Measurements from ENCODE around the gene PPIL6.

Gene PPIL6

DNA sequence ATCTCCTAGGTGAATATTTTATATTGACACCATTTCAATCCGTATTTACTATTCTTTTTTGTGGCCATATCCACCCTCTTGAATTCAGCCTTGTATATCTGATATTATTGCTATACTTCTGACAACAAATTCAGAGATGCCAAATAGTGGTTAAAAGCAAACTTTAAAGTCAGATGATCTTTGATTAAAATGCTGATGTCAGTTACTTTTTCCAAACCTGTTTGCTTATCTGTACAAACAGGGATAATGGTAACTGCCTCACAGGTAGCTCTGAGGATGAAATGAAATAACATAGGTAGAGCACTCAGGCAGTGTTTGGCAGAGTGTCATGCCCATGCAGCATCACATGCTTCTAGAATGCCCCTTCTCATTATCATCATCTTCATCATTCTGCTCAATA is 19.2 kb downstream of the PPIL6 start:
- Histone ChIP-seq H3F3A (ENCODE audit: insufficient read depth, low read length) (no peaks in the 10 kb centered on the region), H4K20me1 (ENCODE audit: insufficient read depth, low read length) (no peaks in the 10 kb centered on the region), H3K4me2 (ENCODE audit: low read depth, low read length) (no peak overlapping the region), H3K4me1 (ENCODE audit: low read length) (no peaks in the 10 kb centered on the region), H3K9ac (ENCODE audit: low read length) (no peak overlapping the region), H3K36me3 (replicated peaks; ENCODE audit: insufficient read depth, low read length) (no peaks in the 10 kb centered on the region), H3K27ac (ENCODE audit: low read length) (no peak overlapping the region), H3K9me3 (replicated peaks; ENCODE audit: insufficient read depth, low read length) (no peaks in the 10 kb centered on the region), H3K4me3 (ENCODE audit: low read length) (no peak overlapping the region), H2AFZ (ENCODE audit: low read length) (no peak overlapping the region), H3K79me2 (ENCODE audit: low read length) (no peaks in the 10 kb centered on the region), H3K27me3 (replicated peaks; ENCODE audit: insufficient read depth, low read length) (no peaks in the 10 kb centered on the region), H3K9me2 (replicated peaks; ENCODE audit: insufficient read depth, low read length) (no peaks in the 10 kb centered on the region)
- no peak for DNase-seq
- TF ChIP-seq, protein P1, sequence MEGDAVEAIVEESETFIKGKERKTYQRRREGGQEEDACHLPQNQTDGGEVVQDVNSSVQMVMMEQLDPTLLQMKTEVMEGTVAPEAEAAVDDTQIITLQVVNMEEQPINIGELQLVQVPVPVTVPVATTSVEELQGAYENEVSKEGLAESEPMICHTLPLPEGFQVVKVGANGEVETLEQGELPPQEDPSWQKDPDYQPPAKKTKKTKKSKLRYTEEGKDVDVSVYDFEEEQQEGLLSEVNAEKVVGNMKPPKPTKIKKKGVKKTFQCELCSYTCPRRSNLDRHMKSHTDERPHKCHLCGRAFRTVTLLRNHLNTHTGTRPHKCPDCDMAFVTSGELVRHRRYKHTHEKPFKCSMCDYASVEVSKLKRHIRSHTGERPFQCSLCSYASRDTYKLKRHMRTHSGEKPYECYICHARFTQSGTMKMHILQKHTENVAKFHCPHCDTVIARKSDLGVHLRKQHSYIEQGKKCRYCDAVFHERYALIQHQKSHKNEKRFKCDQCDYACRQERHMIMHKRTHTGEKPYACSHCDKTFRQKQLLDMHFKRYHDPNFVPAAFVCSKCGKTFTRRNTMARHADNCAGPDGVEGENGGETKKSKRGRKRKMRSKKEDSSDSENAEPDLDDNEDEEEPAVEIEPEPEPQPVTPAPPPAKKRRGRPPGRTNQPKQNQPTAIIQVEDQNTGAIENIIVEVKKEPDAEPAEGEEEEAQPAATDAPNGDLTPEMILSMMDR (IDR thresholded peaks at IDR 0.05; ENCODE audit: low read length): no peak
- TF ChIP-seq EZH2 (optimal IDR thresholded peaks at IDR 0.05; ENCODE audit: low read depth, low read length) (no peak), EZH2phosphoT487 (IDR thresholded peaks at IDR 0.05; ENCODE audit: low read length) (no peak)

DNA sequence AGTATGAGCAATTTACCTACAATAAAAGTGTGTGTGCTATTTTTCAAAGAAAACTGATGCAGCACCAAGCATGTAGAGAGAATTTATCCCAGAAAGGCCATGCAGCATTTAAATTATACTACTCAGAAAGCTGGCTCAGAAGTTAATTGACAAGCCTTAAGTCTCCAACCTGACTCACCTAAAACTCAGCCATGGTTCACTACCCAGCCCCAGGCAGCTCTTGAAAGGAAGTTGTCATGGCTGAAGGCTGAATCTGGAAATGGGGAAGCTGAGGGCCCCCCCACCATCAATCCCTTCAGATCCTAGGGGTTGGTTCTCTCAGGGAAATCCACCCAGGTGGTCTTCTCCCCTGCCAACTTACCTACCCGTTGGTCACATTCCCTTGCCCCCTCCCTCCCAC is 19.7 kb downstream of the PPIL6 start:
- H3K4me2 ChIP-seq (ENCODE audit: low read depth, low read length): no peak overlapping the region
- H3K27ac ChIP-seq (ENCODE audit: low read length): no peak overlapping the region
- no peak for DNase-seq
- H4K20me1 ChIP-seq (ENCODE audit: insufficient read depth, low read length): no peaks in the 10 kb centered on the region
- H3F3A ChIP-seq (ENCODE audit: insufficient read depth, low read length): no peaks in the 10 kb centered on the region
- no peaks in the 10 kb centered on the region for H3K27me3 ChIP-seq (replicated peaks; ENCODE audit: insufficient read depth, low read length)
- no peaks in the 10 kb centered on the region for H3K9me2 ChIP-seq (replicated peaks; ENCODE audit: insufficient read depth, low read length)
- no peaks in the 10 kb centered on the region for H3K79me2 ChIP-seq (ENCODE audit: low read length)
- no peak overlapping the region for H2AFZ ChIP-seq (ENCODE audit: low read length)
- H3K4me1 ChIP-seq (ENCODE audit: low read length): no peaks in the 10 kb centered on the region
- H3K4me3 ChIP-seq (ENCODE audit: low read length): no peak overlapping the region
- no peaks in the 10 kb centered on the region for H3K9me3 ChIP-seq (replicated peaks; ENCODE audit: insufficient read depth, low read length)
- no peak overlapping the region for H3K9ac ChIP-seq (ENCODE audit: low read length)
- TF ChIP-seq, protein P1 (IDR thresholded peaks at IDR 0.05; ENCODE audit: low read length): no peak
- TF ChIP-seq EZH2phosphoT487 (IDR thresholded peaks at IDR 0.05; ENCODE audit: low read length): no peak
- no peak for TF ChIP-seq EZH2 (optimal IDR thresholded peaks at IDR 0.05; ENCODE audit: low read depth, low read length)
- no peaks in the 10 kb centered on the region for H3K36me3 ChIP-seq (replicated peaks; ENCODE audit: insufficient read depth, low read length)

DNA sequence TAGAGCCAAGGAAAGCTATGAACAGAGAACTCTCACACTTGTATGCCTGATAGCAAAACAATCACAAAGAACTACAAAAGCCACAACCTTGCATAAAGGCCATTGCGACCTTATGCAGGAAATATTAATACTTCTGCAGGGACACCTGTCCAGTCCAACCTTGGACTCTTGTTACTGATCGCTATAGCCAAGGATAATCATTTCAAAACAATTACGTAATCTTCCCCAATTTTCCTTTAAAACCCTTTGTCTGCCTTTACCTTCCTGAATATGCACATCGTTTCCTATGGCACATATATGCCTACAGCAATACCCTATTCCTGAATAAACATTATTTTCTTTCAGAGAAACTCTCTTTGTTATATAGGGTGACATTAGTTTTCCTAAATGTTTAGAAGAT is 22.8 kb downstream of the PPIL6 start:
- Histone ChIP-seq H4K20me1 (ENCODE audit: insufficient read depth, low read length) (no peaks in the 10 kb centered on the region), H3K27ac (ENCODE audit: low read length) (no peak overlapping the region), H3K4me3 (ENCODE audit: low read length) (no peak overlapping the region), H3K9me3 (replicated peaks; ENCODE audit: insufficient read depth, low read length) (no peaks in the 10 kb centered on the region), H3K4me2 (ENCODE audit: low read depth, low read length) (no peak overlapping the region), H2AFZ (ENCODE audit: low read length) (no peak overlapping the region), H3K79me2 (ENCODE audit: low read length) (no peaks in the 10 kb centered on the region), H3K4me1 (ENCODE audit: low read length) (no peaks in the 10 kb centered on the region), H3K9ac (ENCODE audit: low read length) (no peak overlapping the region), H3F3A (ENCODE audit: insufficient read depth, low read length) (no peaks in the 10 kb centered on the region), H3K9me2 (replicated peaks; ENCODE audit: insufficient read depth, low read length) (no peaks in the 10 kb centered on the region), H3K27me3 (replicated peaks; ENCODE audit: insufficient read depth, low read length) (no peaks in the 10 kb centered on the region), H3K36me3 (replicated peaks; ENCODE audit: insufficient read depth, low read length) (no peaks in the 10 kb centered on the region)
- no peak for DNase-seq
- TF ChIP-seq, protein P1 (IDR thresholded peaks at IDR 0.05; ENCODE audit: low read length): no peak
- TF ChIP-seq EZH2 (optimal IDR thresholded peaks at IDR 0.05; ENCODE audit: low read depth, low read length) (no peak), EZH2phosphoT487 (IDR thresholded peaks at IDR 0.05; ENCODE audit: low read length) (no peak)

Data from MM.1S (cell line).